ENCODE data around the gene SRRM4.

The SRRM4 gene

DNA sequence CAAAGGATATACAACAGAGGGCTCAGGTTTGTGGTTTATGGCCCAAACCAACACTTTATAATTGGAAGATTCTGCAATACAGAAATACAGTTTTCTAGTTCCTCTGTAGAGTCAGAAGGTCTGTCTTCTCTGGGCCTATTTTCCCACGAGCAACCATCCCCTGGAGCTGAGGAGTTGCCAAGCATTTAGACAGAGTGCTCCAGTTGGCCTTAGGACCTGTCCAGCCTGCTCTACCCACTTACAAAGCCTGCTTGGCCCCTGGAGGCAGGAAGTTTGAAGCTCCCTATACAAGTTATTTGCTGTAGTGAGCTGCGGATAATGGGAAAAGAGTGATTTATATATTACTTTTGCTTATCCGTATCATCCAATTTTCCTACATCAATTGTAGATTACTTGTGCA is 136.6 kb downstream of the SRRM4 start:
- POLR2A ChIA-PET (ENCODE audit: low non-redundant PET): no interaction called here
- H3K27ac ChIP-seq: no peak overlapping the region
- TF ChIP-seq, protein P1, sequence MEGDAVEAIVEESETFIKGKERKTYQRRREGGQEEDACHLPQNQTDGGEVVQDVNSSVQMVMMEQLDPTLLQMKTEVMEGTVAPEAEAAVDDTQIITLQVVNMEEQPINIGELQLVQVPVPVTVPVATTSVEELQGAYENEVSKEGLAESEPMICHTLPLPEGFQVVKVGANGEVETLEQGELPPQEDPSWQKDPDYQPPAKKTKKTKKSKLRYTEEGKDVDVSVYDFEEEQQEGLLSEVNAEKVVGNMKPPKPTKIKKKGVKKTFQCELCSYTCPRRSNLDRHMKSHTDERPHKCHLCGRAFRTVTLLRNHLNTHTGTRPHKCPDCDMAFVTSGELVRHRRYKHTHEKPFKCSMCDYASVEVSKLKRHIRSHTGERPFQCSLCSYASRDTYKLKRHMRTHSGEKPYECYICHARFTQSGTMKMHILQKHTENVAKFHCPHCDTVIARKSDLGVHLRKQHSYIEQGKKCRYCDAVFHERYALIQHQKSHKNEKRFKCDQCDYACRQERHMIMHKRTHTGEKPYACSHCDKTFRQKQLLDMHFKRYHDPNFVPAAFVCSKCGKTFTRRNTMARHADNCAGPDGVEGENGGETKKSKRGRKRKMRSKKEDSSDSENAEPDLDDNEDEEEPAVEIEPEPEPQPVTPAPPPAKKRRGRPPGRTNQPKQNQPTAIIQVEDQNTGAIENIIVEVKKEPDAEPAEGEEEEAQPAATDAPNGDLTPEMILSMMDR (conservative IDR thresholded peaks at IDR 0.05; ENCODE audit: low read depth): no peak
- no peak for DNase-seq (ENCODE audit: low spot score)
- CTCF ChIA-PET: no interaction called here

- ChIA-PET POLR2A (ENCODE audit: low non-redundant PET) (no interaction called here), CTCF (no interaction called here)
- TF ChIP-seq, protein P1 (conservative IDR thresholded peaks at IDR 0.05; ENCODE audit: low read depth): no peak
- H3K27ac ChIP-seq: no peak overlapping the region
- DNase-seq (ENCODE audit: low spot score): no peak
These were observed 137.3 kb downstream of the SRRM4 start for GRCh38 chr12:119118625-119119024.

GRCh38 chr12:119122047-119122446 is 140.7 kb downstream of the SRRM4 start:
- ChIA-PET CTCF (no interaction called here), POLR2A (ENCODE audit: low non-redundant PET) (no interaction called here)
- DNase-seq (ENCODE audit: low spot score): no peak
- no peak overlapping the region for H3K27ac ChIP-seq
- TF ChIP-seq, protein P1 (conservative IDR thresholded peaks at IDR 0.05; ENCODE audit: low read depth): no peak

DNA sequence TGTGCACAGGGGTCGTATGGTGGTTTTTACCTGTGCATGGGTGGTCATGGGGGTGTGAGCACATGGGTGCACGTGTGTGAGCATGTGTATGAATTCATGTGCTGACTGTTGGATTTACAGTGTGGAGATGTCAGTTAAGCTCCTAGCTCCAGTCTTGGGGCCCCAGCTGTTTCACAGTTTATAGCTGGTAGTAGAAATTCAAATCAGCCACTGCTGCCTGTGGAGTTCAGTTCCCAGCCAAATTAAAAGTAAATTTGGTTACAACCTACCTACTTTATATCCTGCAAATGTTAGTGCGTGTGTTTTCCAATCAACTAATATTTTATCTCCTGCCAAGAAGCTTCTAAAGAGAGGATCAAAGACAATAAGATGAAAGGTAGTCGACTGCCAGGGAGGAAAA is 141.4 kb downstream of the SRRM4 start:
- ChIA-PET POLR2A (ENCODE audit: low non-redundant PET) (no interaction called here), CTCF (interaction anchor here (0.5 to 1.2 kb wide), 2 partner anchors 284 to 745 kb away, joined by 3 read pairs; no protein-coding TSS in a partner anchor)
- no peak for DNase-seq (ENCODE audit: low spot score)
- TF ChIP-seq, protein P1 (conservative IDR thresholded peaks at IDR 0.05; ENCODE audit: low read depth): no peak
- H3K27ac ChIP-seq: no peak overlapping the region

DNA sequence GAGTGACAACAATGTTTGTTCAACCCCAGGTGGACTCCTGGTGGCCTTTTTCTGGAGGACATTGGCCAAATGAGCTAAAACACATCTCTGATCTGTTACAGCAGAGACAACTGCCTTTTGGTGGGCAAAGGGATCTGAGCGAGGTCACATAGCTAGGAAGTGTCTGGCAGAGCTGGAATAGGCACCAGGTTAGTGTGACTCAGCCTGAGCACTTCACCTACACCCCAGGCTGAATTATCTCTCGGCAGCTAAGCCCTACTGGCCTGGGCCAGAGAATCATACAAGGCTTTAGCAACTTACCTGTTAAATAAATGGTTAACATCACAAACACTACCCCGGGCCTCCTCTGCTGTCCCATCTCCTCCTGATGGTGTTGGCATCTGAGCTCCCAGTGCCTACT is 147.2 kb downstream of the SRRM4 start:
- CTCF ChIA-PET: no interaction called here
- H3K27ac ChIP-seq: no peak overlapping the region
- no peak for DNase-seq (ENCODE audit: low spot score)
- TF ChIP-seq, protein P1 (conservative IDR thresholded peaks at IDR 0.05; ENCODE audit: low read depth): no peak
- POLR2A ChIA-PET (ENCODE audit: low non-redundant PET): no interaction called here

DNA sequence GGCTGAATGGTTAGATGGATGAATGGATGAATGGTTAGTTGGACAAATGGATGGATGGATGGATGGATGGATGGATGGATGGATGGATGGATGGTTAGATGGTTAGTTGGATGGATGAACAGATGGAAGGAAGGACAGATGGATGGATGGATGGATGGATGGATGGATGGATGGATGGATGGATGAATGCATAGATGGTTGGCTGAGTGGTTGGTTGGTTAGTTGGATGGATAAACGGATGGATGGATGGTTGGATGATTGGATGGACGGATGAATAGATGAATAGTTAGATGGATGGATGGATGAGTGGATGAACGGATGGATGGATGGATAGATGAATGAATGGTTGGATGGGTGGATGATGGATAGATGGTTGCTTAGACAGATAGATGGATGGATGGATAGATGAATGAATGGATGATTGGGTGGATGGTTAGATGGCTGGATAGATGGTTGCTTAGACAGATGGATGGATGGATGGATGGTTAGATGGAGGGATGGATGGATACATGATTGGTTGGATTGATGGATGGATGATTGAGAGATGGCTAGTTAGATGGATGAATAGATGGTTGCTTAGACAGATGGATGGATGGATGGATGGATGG is 148.6 kb downstream of the SRRM4 start:
- TF ChIP-seq, protein P1 (conservative IDR thresholded peaks at IDR 0.05; ENCODE audit: low read depth): no peak
- no peak overlapping the region for H3K27ac ChIP-seq
- ChIA-PET POLR2A (ENCODE audit: low non-redundant PET) (no interaction called here), CTCF (no interaction called here)
- DNase-seq (ENCODE audit: low spot score): no peak
